Measurements from ENCODE around the gene SVOPL. TPM values are rescaled to one million over a fixed set of nuclear protein-coding genes. Genes with fewer than 3 reads are reported as not detected.

SVOPL gene
- total and polyA plus RNA-seq, 4 donors: 0.33 TPM; not detected in 3

DNA sequence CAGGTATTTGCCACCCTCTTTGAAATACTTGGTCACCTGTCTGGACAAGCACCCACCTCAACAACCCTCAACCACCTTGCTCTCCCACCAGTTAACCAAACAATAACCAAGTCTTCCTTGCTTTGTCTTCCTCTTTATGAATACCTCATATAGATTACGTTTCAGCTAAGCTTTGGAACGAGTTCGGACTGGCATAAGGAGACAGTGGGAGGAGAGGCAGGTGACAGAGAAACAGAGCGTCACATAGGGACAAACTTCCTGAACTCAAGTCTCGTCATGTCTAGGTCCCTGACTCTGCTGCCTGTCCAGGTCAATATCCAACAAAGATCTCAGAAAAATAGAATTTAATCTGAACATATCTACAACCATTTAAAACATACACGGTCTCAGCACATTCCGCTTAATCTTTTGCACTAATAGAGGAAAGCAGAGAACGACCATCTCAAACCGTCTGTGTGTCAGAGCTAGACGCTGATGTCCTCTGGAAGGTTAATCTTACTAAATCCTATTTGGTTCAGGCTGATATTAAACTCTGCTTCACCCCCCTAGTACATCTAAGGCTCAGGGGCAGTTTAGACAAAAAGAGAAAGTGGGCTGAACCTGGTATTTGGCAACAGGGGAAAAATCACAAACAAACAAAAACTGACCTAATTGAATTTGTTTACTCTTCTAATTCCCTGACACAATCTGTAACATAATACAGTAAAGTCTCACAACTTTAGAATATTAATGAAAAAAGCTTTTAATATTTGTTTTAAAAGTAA, 26.4 kb upstream of the SVOPL start (continued):
- TF ChIP-seq, protein P1, sequence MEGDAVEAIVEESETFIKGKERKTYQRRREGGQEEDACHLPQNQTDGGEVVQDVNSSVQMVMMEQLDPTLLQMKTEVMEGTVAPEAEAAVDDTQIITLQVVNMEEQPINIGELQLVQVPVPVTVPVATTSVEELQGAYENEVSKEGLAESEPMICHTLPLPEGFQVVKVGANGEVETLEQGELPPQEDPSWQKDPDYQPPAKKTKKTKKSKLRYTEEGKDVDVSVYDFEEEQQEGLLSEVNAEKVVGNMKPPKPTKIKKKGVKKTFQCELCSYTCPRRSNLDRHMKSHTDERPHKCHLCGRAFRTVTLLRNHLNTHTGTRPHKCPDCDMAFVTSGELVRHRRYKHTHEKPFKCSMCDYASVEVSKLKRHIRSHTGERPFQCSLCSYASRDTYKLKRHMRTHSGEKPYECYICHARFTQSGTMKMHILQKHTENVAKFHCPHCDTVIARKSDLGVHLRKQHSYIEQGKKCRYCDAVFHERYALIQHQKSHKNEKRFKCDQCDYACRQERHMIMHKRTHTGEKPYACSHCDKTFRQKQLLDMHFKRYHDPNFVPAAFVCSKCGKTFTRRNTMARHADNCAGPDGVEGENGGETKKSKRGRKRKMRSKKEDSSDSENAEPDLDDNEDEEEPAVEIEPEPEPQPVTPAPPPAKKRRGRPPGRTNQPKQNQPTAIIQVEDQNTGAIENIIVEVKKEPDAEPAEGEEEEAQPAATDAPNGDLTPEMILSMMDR (IDR thresholded peaks at IDR 0.05; ENCODE audit: low read depth, low read length, missing input control): no peak
- peak in 1 of 2 donors; percentile 15 for TF ChIP-seq JUND (IDR thresholded peaks at IDR 0.05)
- peak; percentile 79 for TF ChIP-seq SP1 (IDR thresholded peaks at IDR 0.05)
- TF ChIP-seq, protein P2, sequence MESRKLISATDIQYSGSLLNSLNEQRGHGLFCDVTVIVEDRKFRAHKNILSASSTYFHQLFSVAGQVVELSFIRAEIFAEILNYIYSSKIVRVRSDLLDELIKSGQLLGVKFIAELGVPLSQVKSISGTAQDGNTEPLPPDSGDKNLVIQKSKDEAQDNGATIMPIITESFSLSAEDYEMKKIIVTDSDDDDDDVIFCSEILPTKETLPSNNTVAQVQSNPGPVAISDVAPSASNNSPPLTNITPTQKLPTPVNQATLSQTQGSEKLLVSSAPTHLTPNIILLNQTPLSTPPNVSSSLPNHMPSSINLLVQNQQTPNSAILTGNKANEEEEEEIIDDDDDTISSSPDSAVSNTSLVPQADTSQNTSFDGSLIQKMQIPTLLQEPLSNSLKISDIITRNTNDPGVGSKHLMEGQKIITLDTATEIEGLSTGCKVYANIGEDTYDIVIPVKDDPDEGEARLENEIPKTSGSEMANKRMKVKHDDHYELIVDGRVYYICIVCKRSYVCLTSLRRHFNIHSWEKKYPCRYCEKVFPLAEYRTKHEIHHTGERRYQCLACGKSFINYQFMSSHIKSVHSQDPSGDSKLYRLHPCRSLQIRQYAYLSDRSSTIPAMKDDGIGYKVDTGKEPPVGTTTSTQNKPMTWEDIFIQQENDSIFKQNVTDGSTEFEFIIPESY (IDR thresholded peaks at IDR 0.05): no peak
- TF ChIP-seq, protein P3, sequence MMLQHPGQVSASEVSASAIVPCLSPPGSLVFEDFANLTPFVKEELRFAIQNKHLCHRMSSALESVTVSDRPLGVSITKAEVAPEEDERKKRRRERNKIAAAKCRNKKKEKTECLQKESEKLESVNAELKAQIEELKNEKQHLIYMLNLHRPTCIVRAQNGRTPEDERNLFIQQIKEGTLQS (IDR thresholded peaks at IDR 0.05): no peak
- peak; percentile 41 for TF ChIP-seq TAF1 (conservative IDR thresholded peaks at IDR 0.05)

DNA sequence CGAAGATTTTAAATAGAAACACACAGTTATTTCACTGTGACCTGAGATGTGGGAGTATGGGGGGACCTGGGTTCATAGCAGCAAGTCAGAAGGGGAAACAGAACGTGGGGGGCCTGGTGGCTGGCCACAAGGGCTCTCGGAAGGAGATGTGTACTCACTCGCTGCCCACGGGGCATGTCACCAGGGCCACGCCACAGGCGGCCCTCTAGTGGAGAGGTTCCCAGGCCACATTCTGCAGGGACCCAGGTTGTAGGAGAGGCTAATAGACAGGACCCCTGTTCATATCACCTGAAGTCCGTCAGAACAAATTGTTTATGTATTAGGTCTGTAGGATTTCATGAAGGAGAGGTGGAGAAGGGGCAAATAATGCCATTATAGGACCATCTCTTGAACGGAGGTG, 25.1 kb upstream of the SVOPL start:
- H3K4me1 ChIP-seq (ENCODE audit: control insufficient read depth in 4 of 4, insufficient read depth in 4 of 4, low read length in 3 of 4): peaks cover 0 to 5% (median 2%) of the 10 kb centered on the region in 4 donors
- no peaks in the 10 kb centered on the region for H3K27me3 ChIP-seq (ENCODE audit: control insufficient read depth in 4 of 4, insufficient read depth in 4 of 4, low read length in 3 of 4)
- no peaks in the 10 kb centered on the region for H3K9me3 ChIP-seq (ENCODE audit: control insufficient read depth in 4 of 4, low read length in 3 of 4)
- H3K36me3 ChIP-seq (ENCODE audit: control insufficient read depth in 4 of 4, insufficient read depth in 3 of 4, low read depth in 1 of 4, low read length in 3 of 4): no peaks in the 10 kb centered on the region
- no peak for TF ChIP-seq RXRA (IDR thresholded peaks at IDR 0.05)
- TF ChIP-seq SP1 (IDR thresholded peaks at IDR 0.05): no peak
- TF ChIP-seq, protein P1 (IDR thresholded peaks at IDR 0.05; ENCODE audit: low read depth, low read length, missing input control): peak; percentile 9
- no peak for TF ChIP-seq TAF1 (conservative IDR thresholded peaks at IDR 0.05)
- TF ChIP-seq, protein P3 (IDR thresholded peaks at IDR 0.05): no peak
- TF ChIP-seq EGR1 (IDR thresholded peaks at IDR 0.05; ENCODE audit: low read depth in 2 of 2): no peak
- no peak for TF ChIP-seq FOXA2 (IDR thresholded peaks at IDR 0.05)
- no peak for TF ChIP-seq GABPA (IDR thresholded peaks at IDR 0.05 in 1 of 2, conservative IDR thresholded peaks at IDR 0.05 in 1 of 2)
- TF ChIP-seq RAD21 (IDR thresholded peaks at IDR 0.05): peak in 1 of 2 donors; percentile 31
- H3K4me3 ChIP-seq (ENCODE audit: low read depth in 1 of 3, low read length in 3 of 3): no peak overlapping the region
- no peak overlapping the region for H3K9ac ChIP-seq (ENCODE audit: low read depth in 1 of 2, low read length in 2 of 2)
- no peak overlapping the region for H3K27ac ChIP-seq (ENCODE audit: low read depth in 1 of 2, low read length in 2 of 2)
- no peak for DNase-seq (ENCODE audit: low spot score)
- WGBS: 79% methylated on average over 9 of the region's 9 CpGs

DNA sequence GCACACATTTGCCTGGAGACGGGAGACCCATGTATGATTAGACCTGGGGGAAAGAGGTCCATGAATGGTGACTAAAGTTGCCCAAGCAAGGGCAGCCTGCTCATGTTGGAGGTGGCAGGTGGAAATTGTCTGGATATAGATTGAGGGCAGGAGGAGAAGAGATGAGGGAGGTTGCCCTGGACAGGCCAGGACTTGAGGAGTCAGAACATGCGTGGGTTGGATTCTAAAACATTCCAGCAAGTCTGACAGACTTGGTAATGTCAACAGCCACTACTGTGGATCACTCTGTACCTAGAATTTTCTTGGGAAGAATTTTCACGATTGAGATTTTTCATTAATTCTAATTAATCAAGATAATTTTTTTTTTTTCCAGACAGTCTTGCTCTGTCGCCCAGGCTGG, 19.1 kb upstream of the SVOPL start:
- DNase-seq (ENCODE audit: low spot score): no peak
- Histone ChIP-seq H3K4me3 (ENCODE audit: low read depth in 1 of 3, low read length in 3 of 3) (no peak overlapping the region), H3K36me3 (ENCODE audit: control insufficient read depth in 4 of 4, insufficient read depth in 3 of 4, low read depth in 1 of 4, low read length in 3 of 4) (no peaks in the 10 kb centered on the region), H3K27me3 (ENCODE audit: control insufficient read depth in 4 of 4, insufficient read depth in 4 of 4, low read length in 3 of 4) (no peaks in the 10 kb centered on the region), H3K4me1 (ENCODE audit: control insufficient read depth in 4 of 4, insufficient read depth in 4 of 4, low read length in 3 of 4) (no peaks in the 10 kb centered on the region), H3K27ac (ENCODE audit: low read depth in 1 of 2, low read length in 2 of 2) (no peak overlapping the region), H3K9me3 (ENCODE audit: control insufficient read depth in 4 of 4, low read length in 3 of 4) (no peaks in the 10 kb centered on the region), H3K9ac (ENCODE audit: low read depth in 1 of 2, low read length in 2 of 2) (no peak overlapping the region)
- 91% methylated on average over 4 of the region's 4 CpGs for WGBS
- TF ChIP-seq, protein P1 (IDR thresholded peaks at IDR 0.05; ENCODE audit: low read depth, low read length, missing input control): no peak
- TF ChIP-seq, protein P4, sequence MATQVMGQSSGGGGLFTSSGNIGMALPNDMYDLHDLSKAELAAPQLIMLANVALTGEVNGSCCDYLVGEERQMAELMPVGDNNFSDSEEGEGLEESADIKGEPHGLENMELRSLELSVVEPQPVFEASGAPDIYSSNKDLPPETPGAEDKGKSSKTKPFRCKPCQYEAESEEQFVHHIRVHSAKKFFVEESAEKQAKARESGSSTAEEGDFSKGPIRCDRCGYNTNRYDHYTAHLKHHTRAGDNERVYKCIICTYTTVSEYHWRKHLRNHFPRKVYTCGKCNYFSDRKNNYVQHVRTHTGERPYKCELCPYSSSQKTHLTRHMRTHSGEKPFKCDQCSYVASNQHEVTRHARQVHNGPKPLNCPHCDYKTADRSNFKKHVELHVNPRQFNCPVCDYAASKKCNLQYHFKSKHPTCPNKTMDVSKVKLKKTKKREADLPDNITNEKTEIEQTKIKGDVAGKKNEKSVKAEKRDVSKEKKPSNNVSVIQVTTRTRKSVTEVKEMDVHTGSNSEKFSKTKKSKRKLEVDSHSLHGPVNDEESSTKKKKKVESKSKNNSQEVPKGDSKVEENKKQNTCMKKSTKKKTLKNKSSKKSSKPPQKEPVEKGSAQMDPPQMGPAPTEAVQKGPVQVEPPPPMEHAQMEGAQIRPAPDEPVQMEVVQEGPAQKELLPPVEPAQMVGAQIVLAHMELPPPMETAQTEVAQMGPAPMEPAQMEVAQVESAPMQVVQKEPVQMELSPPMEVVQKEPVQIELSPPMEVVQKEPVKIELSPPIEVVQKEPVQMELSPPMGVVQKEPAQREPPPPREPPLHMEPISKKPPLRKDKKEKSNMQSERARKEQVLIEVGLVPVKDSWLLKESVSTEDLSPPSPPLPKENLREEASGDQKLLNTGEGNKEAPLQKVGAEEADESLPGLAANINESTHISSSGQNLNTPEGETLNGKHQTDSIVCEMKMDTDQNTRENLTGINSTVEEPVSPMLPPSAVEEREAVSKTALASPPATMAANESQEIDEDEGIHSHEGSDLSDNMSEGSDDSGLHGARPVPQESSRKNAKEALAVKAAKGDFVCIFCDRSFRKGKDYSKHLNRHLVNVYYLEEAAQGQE (IDR thresholded peaks at IDR 0.05): no peak
- TF ChIP-seq RXRA (IDR thresholded peaks at IDR 0.05) (no peak), YY1 (IDR thresholded peaks at IDR 0.05) (no peak), TAF1 (conservative IDR thresholded peaks at IDR 0.05) (no peak), SP1 (IDR thresholded peaks at IDR 0.05) (no peak), FOXA2 (IDR thresholded peaks at IDR 0.05) (no peak), JUND (IDR thresholded peaks at IDR 0.05) (no peak)
- TF ChIP-seq, protein P5, sequence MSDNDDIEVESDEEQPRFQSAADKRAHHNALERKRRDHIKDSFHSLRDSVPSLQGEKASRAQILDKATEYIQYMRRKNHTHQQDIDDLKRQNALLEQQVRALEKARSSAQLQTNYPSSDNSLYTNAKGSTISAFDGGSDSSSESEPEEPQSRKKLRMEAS (IDR thresholded peaks at IDR 0.05): no peak

All from liver (tissue), 9 donors.